HEK293T (cell line): ENCODE measurements around the gene CAPZA2.
"Not testable (repeated sequence)": the region's sequence is repeated elsewhere in the genome, so short reads cannot be mapped to it uniquely, and the experiment has no call there.

Experiments
- CTCF ChIA-PET: fragments of 350-600 bp; formaldehyde crosslinking; extraction: SDS; loops from one replicate; lab custom pipeline; 2021; ENCODE audit warnings: antibody characterized with exemption, inconsistent platforms; lab: Yijun Ruan, JAX
- POLR2A ChIA-PET: fragments of 350-600 bp; formaldehyde crosslinking; extraction: SDS; loops from one replicate; lab custom pipeline; 2020; ENCODE audit warnings: antibody characterized with exemption, inconsistent platforms; lab: Yijun Ruan, JAX
- DNase-seq: peaks from one replicate; pipeline ENCODE4 v3.0.0; 2012; ENCODE audit warnings: mixed read lengths; ENCODE audit errors: extremely low spot score
- ARNT ChIP-seq: fragments of 450-650 bp; IDR thresholded peaks from 2 replicates; pipeline ENCODE4 v1.6.1; 2017; ENCODE audit warnings: mild to moderate bottlenecking
- BHLHE40 ChIP-seq: fragments of 450-650 bp; IDR thresholded peaks from 2 replicates; pipeline ENCODE4 v1.6.1; 2016; ENCODE audit warnings: mild to moderate bottlenecking, moderate library complexity, borderline replicate concordance
- CTBP1 ChIP-seq: fragments of 450-650 bp; IDR thresholded peaks from 2 replicates; pipeline ENCODE4 v1.6.1; 2016; ENCODE audit warnings: borderline replicate concordance
- ELF4 ChIP-seq: fragments of 450-650 bp; IDR thresholded peaks from 2 replicates; pipeline ENCODE4 v1.6.1; 2017; ENCODE audit warnings: antibody characterized with exemption
- FOXA1 ChIP-seq: fragments of 450-650 bp; IDR thresholded peaks from 2 replicates; pipeline ENCODE4 v1.6.1; 2016; ENCODE audit warnings: mild to moderate bottlenecking
- FOXK2 ChIP-seq: fragments of 450-650 bp; IDR thresholded peaks from 2 replicates; pipeline ENCODE4 v1.6.1; 2016; ENCODE audit warnings: mild to moderate bottlenecking
- FOXM1 ChIP-seq: fragments of 450-650 bp; IDR thresholded peaks from 2 replicates; pipeline ENCODE4 v1.6.1; 2017; ENCODE audit warnings: mild to moderate bottlenecking, borderline replicate concordance
- HDGF ChIP-seq: fragments of 450-650 bp; IDR thresholded peaks from 2 replicates; pipeline ENCODE4 v1.6.1; 2017; ENCODE audit warnings: antibody characterized with exemption, borderline replicate concordance
- L3MBTL2 ChIP-seq: fragments of 450-650 bp; conservative IDR thresholded peaks from 2 replicates; pipeline ENCODE4 v1.6.1; 2016; ENCODE audit warnings: mild to moderate bottlenecking
- LEF1 ChIP-seq: fragments of 450-650 bp; IDR thresholded peaks from 2 replicates; pipeline ENCODE4 v1.6.1; 2017; ENCODE audit warnings: mild to moderate bottlenecking, borderline replicate concordance
- NFRKB ChIP-seq: fragments of 450-650 bp; IDR thresholded peaks from 2 replicates; pipeline ENCODE4 v1.6.1; 2016; ENCODE audit warnings: mild to moderate bottlenecking, moderate library complexity
- SP1 ChIP-seq: fragments of 450-650 bp; IDR thresholded peaks from 2 replicates; pipeline ENCODE4 v1.6.1; 2017
- SUZ12 ChIP-seq: fragments of 450-650 bp; IDR thresholded peaks from 2 replicates; pipeline ENCODE4 v1.6.1; 2016; ENCODE audit warnings: mild to moderate bottlenecking
- TARDBP ChIP-seq: fragments of 450-650 bp; IDR thresholded peaks from 2 replicates; pipeline ENCODE4 v1.6.1; 2016
- ZNF384 ChIP-seq: fragments of 450-650 bp; IDR thresholded peaks from 2 replicates; pipeline ENCODE4 v1.6.1; 2016
- TF ChIP-seq, protein P1 (sequence below): fragments of 450-650 bp; IDR thresholded peaks from 2 replicates; pipeline ENCODE4 v1.6.1; 2016

CAPZA2 gene

GRCh38 chr7:116956477-116956804 lies 94.1 kb downstream of the CAPZA2 start:
- no peak for DNase-seq
- CTCF ChIA-PET, result interaction anchor here (1.4 kb wide), 1 partner anchor 28 kb away, joined by 3 read pairs; no protein-coding TSS in a partner anchor
- POLR2A ChIA-PET, result no interaction called here
- TF ChIP-seq CTBP1 (no peak), LEF1 (no peak), BHLHE40 (no peak), NFRKB (no peak), TARDBP (no peak), ZNF384 (no peak), SUZ12 (no peak), HDGF (no peak), ARNT (no peak), FOXM1 (no peak), FOXK2 (no peak), SP1 (no peak), L3MBTL2 (no peak), ELF4 (no peak), FOXA1 (no peak)
- TF ChIP-seq, protein P1, sequence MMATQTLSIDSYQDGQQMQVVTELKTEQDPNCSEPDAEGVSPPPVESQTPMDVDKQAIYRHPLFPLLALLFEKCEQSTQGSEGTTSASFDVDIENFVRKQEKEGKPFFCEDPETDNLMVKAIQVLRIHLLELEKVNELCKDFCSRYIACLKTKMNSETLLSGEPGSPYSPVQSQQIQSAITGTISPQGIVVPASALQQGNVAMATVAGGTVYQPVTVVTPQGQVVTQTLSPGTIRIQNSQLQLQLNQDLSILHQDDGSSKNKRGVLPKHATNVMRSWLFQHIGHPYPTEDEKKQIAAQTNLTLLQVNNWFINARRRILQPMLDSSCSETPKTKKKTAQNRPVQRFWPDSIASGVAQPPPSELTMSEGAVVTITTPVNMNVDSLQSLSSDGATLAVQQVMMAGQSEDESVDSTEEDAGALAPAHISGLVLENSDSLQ, result no peak

GRCh38 chr7:116957874-116958273 lies 95.5 kb downstream of the CAPZA2 start:
- ChIA-PET POLR2A (no interaction called here), CTCF (no interaction called here)
- no peak for DNase-seq
- TF ChIP-seq L3MBTL2 (no peak), ZNF384 (no peak), FOXA1 (no peak), HDGF (no peak), FOXK2 (no peak), ARNT (no peak), NFRKB (no peak), CTBP1 (no peak), ELF4 (no peak), SP1 (no peak), BHLHE40 (no peak), LEF1 (no peak), SUZ12 (no peak), FOXM1 (no peak), TARDBP (no peak)
- TF ChIP-seq, protein P1, result no peak

DNA sequence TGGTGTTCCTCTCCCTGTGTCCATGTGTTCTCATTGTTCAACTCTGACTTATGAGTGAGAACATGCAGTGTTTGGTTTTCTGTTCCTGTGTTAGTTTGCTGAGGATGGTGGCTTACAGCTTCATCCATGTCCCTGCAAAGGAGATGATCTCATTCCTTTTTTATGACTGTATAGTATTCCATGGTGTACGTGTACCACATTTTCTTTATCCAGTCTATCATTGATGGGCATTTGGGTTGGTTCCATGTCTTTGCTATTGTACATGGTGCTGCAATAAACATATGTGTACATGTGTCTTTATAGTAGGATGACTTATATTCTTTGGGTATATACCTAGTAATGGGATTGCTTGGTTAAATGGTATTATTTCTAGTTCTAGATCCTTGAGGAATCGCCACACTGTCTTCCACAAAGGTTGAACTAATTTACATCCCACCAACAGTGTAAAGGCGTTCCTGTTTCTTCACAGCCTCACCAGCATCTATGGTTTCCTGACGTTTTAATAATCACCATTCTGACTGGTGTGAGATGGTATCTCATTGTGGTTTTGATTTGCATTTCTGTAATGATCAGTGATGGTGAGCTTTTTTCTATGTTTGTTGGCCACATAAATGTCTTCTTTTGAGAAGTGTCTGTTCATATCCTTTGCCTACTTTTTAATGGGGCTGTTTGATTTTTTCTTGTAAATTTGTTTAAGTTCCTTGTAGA lies 99.7 kb downstream of the CAPZA2 start:
- POLR2A ChIA-PET, CTCF ChIA-PET, DNase-seq: not testable (repeated sequence)

GRCh38 chr7:116963234-116963633 lies 100.8 kb downstream of the CAPZA2 start:
- ChIA-PET CTCF (interaction anchor here (0.6 kb wide), 1 partner anchor 21 kb away, joined by 3 read pairs; no protein-coding TSS in a partner anchor), POLR2A (no interaction called here)
- TF ChIP-seq SP1 (no peak), CTBP1 (no peak), ELF4 (no peak), NFRKB (no peak), HDGF (no peak), TARDBP (no peak), FOXK2 (no peak), ARNT (no peak), FOXM1 (no peak), SUZ12 (no peak), ZNF384 (no peak), L3MBTL2 (no peak), BHLHE40 (no peak), LEF1 (no peak), FOXA1 (no peak)
- TF ChIP-seq, protein P1, result no peak
- DNase-seq, result no peak

- ChIA-PET CTCF (interaction anchor here (0.6 kb wide), 1 partner anchor 175 kb away, joined by 4 read pairs; no protein-coding TSS in a partner anchor), POLR2A (no interaction called here)
- DNase-seq, result no peak
- TF ChIP-seq FOXA1 (no peak), LEF1 (no peak), NFRKB (no peak), SUZ12 (no peak), FOXK2 (no peak), SP1 (no peak), CTBP1 (no peak), ARNT (no peak)
Measured at GRCh38 chr7:116966601-116967000, 104.2 kb downstream of the CAPZA2 start.

GRCh38 chr7:116967254-116967922 lies 105.0 kb downstream of the CAPZA2 start:
- CTCF ChIA-PET, result interaction anchor here (0.6 kb wide), 1 partner anchor 174 kb away, joined by 4 read pairs; no protein-coding TSS in a partner anchor
- POLR2A ChIA-PET, result no interaction called here
- no peak for DNase-seq
- no peak for TF ChIP-seq FOXM1
- no peak for TF ChIP-seq ZNF384
- TF ChIP-seq SUZ12, result no peak
- TF ChIP-seq ARNT, result no peak
- TF ChIP-seq FOXK2, result no peak
- no peak for TF ChIP-seq NFRKB
